Measurements from ENCODE around the gene TCF12.

Gene TCF12

GRCh38 chr15:56965231-56966013 is 47.0 kb downstream of the TCF12 start:
- no peaks in the 10 kb centered on the region for H3K27me3 ChIP-seq (ENCODE audit: insufficient read depth, low read length, poor library complexity, severe bottlenecking)
- H3K79me2 ChIP-seq (ENCODE audit: insufficient read depth, low read length), result peaks cover 96% of the 10 kb centered on the region
- H4K20me1 ChIP-seq (ENCODE audit: insufficient read depth, low read length, poor library complexity, severe bottlenecking), result peaks cover 41% of the 10 kb centered on the region
- peaks cover 23% of the 10 kb centered on the region for H3K4me1 ChIP-seq (ENCODE audit: insufficient read depth, low read length, poor library complexity, severe bottlenecking)
- H3K4me2 ChIP-seq (ENCODE audit: low read depth, low read length, poor library complexity, severe bottlenecking), result no peak overlapping the region
- no peaks in the 10 kb centered on the region for H3K36me3 ChIP-seq (ENCODE audit: insufficient read depth, low read length)
- no peaks in the 10 kb centered on the region; the same call in 1 of the 2 replicates for H3F3A ChIP-seq (ENCODE audit: low read depth)
- H3K9me2 ChIP-seq (replicated peaks; ENCODE audit: low read depth, low read length), result no peaks in the 10 kb centered on the region
- H3K9ac ChIP-seq (ENCODE audit: low read depth, low read length, poor library complexity, severe bottlenecking), result no peak overlapping the region
- TF ChIP-seq CTCF (conservative IDR thresholded peaks at IDR 0.05; ENCODE audit: low read length) (no peak), EZH2phosphoT487 (IDR thresholded peaks at IDR 0.05; ENCODE audit: borderline replicate concordance) (no peak)
- no peak overlapping the region for H3K4me3 ChIP-seq (ENCODE audit: low read length, poor library complexity, severe bottlenecking)
- no peaks in the 10 kb centered on the region for H3K9me3 ChIP-seq (ENCODE audit: insufficient read depth, low read depth, low read length)
- H2AFZ ChIP-seq (ENCODE audit: low read length), result no peak overlapping the region

DNA sequence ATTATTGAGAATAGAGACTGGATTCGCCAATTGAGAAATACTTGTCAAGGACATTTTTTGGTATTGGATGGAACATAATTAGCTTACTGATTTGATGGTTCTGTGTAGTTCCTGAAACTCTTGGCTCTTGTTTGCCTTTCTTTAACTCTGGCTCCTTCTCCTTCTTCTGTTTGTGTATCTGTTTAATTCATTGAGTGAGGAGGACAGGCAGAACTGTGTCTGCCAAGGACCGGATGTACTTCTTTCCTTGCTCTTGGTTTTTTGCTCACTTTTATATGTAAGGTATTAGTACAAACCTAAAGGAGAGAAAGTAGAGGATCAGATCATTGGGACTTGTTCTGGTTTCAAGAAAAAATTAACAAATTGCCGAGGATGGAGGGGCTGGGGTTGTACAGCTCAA is 48.9 kb downstream of the TCF12 start:
- no peak overlapping the region for H3K4me2 ChIP-seq (ENCODE audit: low read depth, low read length, poor library complexity, severe bottlenecking)
- H3K4me1 ChIP-seq (ENCODE audit: insufficient read depth, low read length, poor library complexity, severe bottlenecking), result peaks cover 34% of the 10 kb centered on the region
- H3K9me2 ChIP-seq (replicated peaks; ENCODE audit: low read depth, low read length), result no peaks in the 10 kb centered on the region

DNA sequence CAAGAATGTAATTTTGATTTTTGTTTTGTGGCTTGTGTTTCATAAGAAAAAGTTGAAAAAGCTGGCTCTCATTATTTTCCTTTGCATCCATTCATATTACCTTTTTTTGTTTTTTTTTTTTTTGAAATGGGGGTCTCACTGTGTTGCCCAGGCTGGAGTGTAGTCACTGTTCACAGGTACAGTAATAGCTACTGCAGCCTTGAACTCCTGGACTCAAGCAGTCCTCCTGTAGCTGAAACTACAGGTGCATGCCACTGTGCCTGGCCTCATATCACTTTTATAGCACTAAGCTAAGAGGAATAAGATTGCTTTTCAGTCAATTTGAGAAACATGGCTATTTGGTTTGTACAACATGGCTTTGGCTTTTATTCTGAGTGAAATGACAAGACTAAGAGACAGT is 49.8 kb downstream of the TCF12 start:
- Histone ChIP-seq H3F3A (ENCODE audit: low read depth) (peaks cover 7% of the 10 kb centered on the region; the same call in 1 of the 2 replicates), H3K4me2 (ENCODE audit: low read depth, low read length, poor library complexity, severe bottlenecking) (no peak overlapping the region), H2AFZ (ENCODE audit: low read length) (no peak overlapping the region), H3K9ac (ENCODE audit: low read depth, low read length, poor library complexity, severe bottlenecking) (no peak overlapping the region), H3K36me3 (ENCODE audit: insufficient read depth, low read length) (no peaks in the 10 kb centered on the region), H3K4me3 (ENCODE audit: low read length, poor library complexity, severe bottlenecking) (no peak overlapping the region), H3K9me2 (replicated peaks; ENCODE audit: low read depth, low read length) (no peaks in the 10 kb centered on the region), H4K20me1 (ENCODE audit: insufficient read depth, low read length, poor library complexity, severe bottlenecking) (peaks cover 43% of the 10 kb centered on the region), H3K79me2 (ENCODE audit: insufficient read depth, low read length) (peaks cover 97% of the 10 kb centered on the region), H3K27me3 (ENCODE audit: insufficient read depth, low read length, poor library complexity, severe bottlenecking) (no peaks in the 10 kb centered on the region), H3K9me3 (ENCODE audit: insufficient read depth, low read depth, low read length) (no peaks in the 10 kb centered on the region), H3K4me1 (ENCODE audit: insufficient read depth, low read length, poor library complexity, severe bottlenecking) (peaks cover 28% of the 10 kb centered on the region)
- TF ChIP-seq EZH2phosphoT487 (IDR thresholded peaks at IDR 0.05; ENCODE audit: borderline replicate concordance) (no peak), CTCF (conservative IDR thresholded peaks at IDR 0.05; ENCODE audit: low read length) (no peak)

More for the DNA sequence above, 48.9 kb downstream of the TCF12 start:
- H3K27me3 ChIP-seq (ENCODE audit: insufficient read depth, low read length, poor library complexity, severe bottlenecking), result no peaks in the 10 kb centered on the region
- no peak overlapping the region for H2AFZ ChIP-seq (ENCODE audit: low read length)
- peaks cover 97% of the 10 kb centered on the region for H3K79me2 ChIP-seq (ENCODE audit: insufficient read depth, low read length)
- H3K4me3 ChIP-seq (ENCODE audit: low read length, poor library complexity, severe bottlenecking), result no peak overlapping the region
- H3K9ac ChIP-seq (ENCODE audit: low read depth, low read length, poor library complexity, severe bottlenecking), result no peak overlapping the region
- H3K9me3 ChIP-seq (ENCODE audit: insufficient read depth, low read depth, low read length), result no peaks in the 10 kb centered on the region
- H3K36me3 ChIP-seq (ENCODE audit: insufficient read depth, low read length), result no peaks in the 10 kb centered on the region
- TF ChIP-seq CTCF (conservative IDR thresholded peaks at IDR 0.05; ENCODE audit: low read length), result no peak
- no peak for TF ChIP-seq EZH2phosphoT487 (IDR thresholded peaks at IDR 0.05; ENCODE audit: borderline replicate concordance)
- peaks cover 40% of the 10 kb centered on the region for H4K20me1 ChIP-seq (ENCODE audit: insufficient read depth, low read length, poor library complexity, severe bottlenecking)
- H3F3A ChIP-seq (ENCODE audit: low read depth), result peaks cover 3% of the 10 kb centered on the region; the same call in 1 of the 2 replicates
